22Rv1 (cell line): Measurements from ENCODE around the gene SVOPL.

Experiments used
- H3K27ac ChIP-seq: fragments of 450-650 bp; 2 replicates; pipeline ENCODE4 v1.5.1; 2017
- CTCF ChIP-seq: fragments of 450-650 bp; IDR thresholded peaks from 2 replicates; pipeline ENCODE4 v1.5.1; 2017; ENCODE audit warnings: mild to moderate bottlenecking
- ZFX ChIP-seq: fragments of 450-650 bp; IDR thresholded peaks from 2 replicates; pipeline ENCODE4 v1.6.1; 2017; ENCODE audit warnings: antibody characterized with exemption, borderline replicate concordance

Gene SVOPL

GRCh38 chr7:138720286-138720685 lies 19.1 kb upstream of the SVOPL start:
- no peak overlapping the region for H3K27ac ChIP-seq
- no peak for TF ChIP-seq ZFX
- TF ChIP-seq CTCF: no peak

- H3K27ac ChIP-seq: no peak overlapping the region
- TF ChIP-seq CTCF (no peak), ZFX (no peak)
These were observed 15.7 kb upstream of the SVOPL start for GRCh38 chr7:138716889-138717288.

GRCh38 chr7:138713191-138713590 lies 12.0 kb upstream of the SVOPL start:
- no peak overlapping the region for H3K27ac ChIP-seq
- TF ChIP-seq ZFX (no peak), CTCF (no peak)

DNA sequence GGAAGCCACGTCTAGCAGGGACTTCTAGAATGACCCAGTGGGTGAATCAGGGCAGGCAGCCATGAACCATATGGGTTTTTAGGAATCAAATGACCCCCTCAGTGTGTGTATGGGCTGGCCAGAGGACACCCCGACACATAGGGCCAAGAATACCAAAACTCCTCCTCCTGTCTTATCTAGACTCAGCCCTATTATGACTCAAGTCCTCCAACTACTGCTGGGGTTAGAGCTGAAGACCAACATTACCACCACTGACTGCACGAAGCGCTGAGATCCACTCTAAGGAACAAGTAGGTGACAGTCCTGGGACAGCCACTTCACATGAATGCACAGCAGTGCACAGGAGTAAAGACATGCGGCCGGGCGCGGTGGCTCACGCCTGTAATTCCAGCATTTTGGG lies 11.5 kb upstream of the SVOPL start:
- H3K27ac ChIP-seq: no peak overlapping the region
- TF ChIP-seq ZFX (no peak), CTCF (no peak)

DNA sequence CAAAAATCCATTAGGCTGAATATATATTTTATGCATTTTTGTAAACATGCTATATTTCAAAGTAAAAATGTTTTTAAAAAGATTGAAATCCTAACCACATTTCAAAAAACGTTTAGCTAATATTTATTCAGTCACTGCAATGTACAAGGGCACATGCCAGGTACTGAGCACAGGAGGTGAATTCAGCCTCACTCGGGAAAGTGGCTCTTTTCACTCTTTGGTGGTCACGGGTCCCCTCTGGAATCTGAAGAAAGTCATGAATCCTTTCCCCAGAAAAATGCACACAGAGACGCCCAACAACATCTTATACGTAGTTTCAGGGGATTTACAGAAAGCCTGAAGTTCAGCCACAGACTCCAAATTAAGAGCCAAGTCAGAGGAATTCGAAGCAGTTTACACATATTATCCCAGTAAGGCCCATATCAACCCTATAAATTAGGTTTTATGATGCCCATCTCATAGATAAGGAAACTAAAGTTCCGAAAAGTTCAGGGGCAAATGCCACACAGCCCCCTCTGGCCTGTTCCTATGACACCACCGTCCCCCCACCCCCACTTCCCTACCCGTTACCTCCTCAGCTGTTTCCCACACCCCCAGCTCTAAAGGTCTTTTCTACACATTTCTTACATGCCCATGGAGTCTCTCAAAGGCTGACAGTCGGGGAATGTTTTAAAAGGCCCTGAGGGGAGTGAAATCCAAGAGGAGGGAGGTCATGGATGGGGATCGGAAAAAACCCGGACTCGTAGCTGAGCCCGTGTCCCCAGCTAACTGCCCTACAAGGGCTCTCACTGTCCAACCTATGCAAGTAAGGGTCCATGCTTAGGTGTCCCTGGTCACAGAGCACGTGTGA lies 9.6 kb upstream of the SVOPL start:
- TF ChIP-seq CTCF (no peak), ZFX (no peak)
- H3K27ac ChIP-seq: no peak overlapping the region

GRCh38 chr7:138705167-138705566 lies 4.0 kb upstream of the SVOPL start:
- no peak overlapping the region for H3K27ac ChIP-seq
- no peak for TF ChIP-seq ZFX
- no peak for TF ChIP-seq CTCF

- H3K27ac ChIP-seq: no peak overlapping the region
- TF ChIP-seq ZFX: no peak
- TF ChIP-seq CTCF: no peak
These were observed 368 bp upstream of the SVOPL start for GRCh38 chr7:138701537-138701923.
